Measurements from ENCODE around the gene NARF. TPM values are rescaled to one million over a fixed set of nuclear protein-coding genes. Genes with fewer than 3 reads are reported as not detected.
A peak's percentile ranks its signal among the peaks of the same experiment; 100 is the strongest.

The NARF gene
- total and polyA plus RNA-seq, 7 experiments from 2014 or later = 59.8 to 188 (median 82.0) TPM

GRCh38 chr17:82416771-82417170 lies 41.8 kb upstream of the NARF start:
- Mint-ChIP-seq H3K4me1 (peaks cover 25 to 43% (median 31%) of the 10 kb centered on the region in 7 donors), H3K9me3 (no peaks in the 10 kb centered on the region), H3K4me3 (no peak overlapping the region), H3K27ac (no peak overlapping the region), H3K27me3 (no peaks in the 10 kb centered on the region), H3K36me3 (peaks cover 4 to 34% (median 23%) of the 10 kb centered on the region in 5 donors)
- DNase-seq = no peak
- POLR2A ChIA-PET = interaction anchor here (0.7 to 3.2 kb wide), 6 partner anchors 16 to 187 kb away, joined by 3 to 17 read pairs (median 4); partner anchors contain the start of genes FOXK2 and NARF
- Histone ChIP-seq H3K27me3 (ENCODE audit: control insufficient read depth in 2 of 2, insufficient read depth in 2 of 2, low read length in 2 of 2) (no peaks in the 10 kb centered on the region), H3K4me3 (ENCODE audit: low read length) (no peak overlapping the region), H3K36me3 (ENCODE audit: control insufficient read depth in 2 of 3, insufficient read depth in 3 of 3, low read length in 3 of 3) (peaks cover 0 to 23% (median 4%) of the 10 kb centered on the region in 3 experiments), H3K4me1 (ENCODE audit: control insufficient read depth in 2 of 2, insufficient read depth in 2 of 2, low read length in 2 of 2) (peaks cover 5 to 20% of the 10 kb centered on the region in 2 donors), H3K27ac (ENCODE audit: low read depth, low read length) (no peak overlapping the region), H3K9me3 (ENCODE audit: control insufficient read depth in 2 of 3, low read length in 3 of 3) (no peaks in the 10 kb centered on the region)
- no peak for ATAC-seq
- intact Hi-C loops (cut with micrococcal nuclease) = loop anchor here (5.0 kb wide), 2 partner anchors 119 to 394 kb away; partner anchors contain the start of genes CENPX (in 1 of the 2) and LRRC45 (in 1 of the 2)
- CTCF ChIA-PET = interaction anchor here (0.6 to 0.7 kb wide), 2 partner anchors 118 to 134 kb away, joined by 3 read pairs; no protein-coding TSS in a partner anchor

GRCh38 chr17:82418001-82418986 lies 40.2 kb upstream of the NARF start, which contains the start of the genes HEXD and OGFOD3:
TSS of gene HEXD (plus strand) at chr17:82418347. CDS start at chr17:82419800, 1,453 bp downstream.
TSS of gene OGFOD3 (minus strand) at chr17:82418586. CDS start at chr17:82418485, 101 bp downstream.
- intact Hi-C loops (cut with micrococcal nuclease) = loop anchor here (1.0 to 5.0 kb wide), 12 partner anchors 32 to 396 kb away; partner anchors contain the start of genes LRRC45 (in 2 of the 2), NARF (in 2 of the 2), CENPX (in 1 of the 2) and CYBC1 (in 1 of the 2)
- H3K27me3 Mint-ChIP-seq = no peaks in the 10 kb centered on the region
- no peaks in the 10 kb centered on the region for H3K27me3 ChIP-seq (ENCODE audit: control insufficient read depth in 2 of 2, insufficient read depth in 2 of 2, low read length in 2 of 2)
- no peaks in the 10 kb centered on the region for H3K9me3 ChIP-seq (ENCODE audit: control insufficient read depth in 2 of 3, low read length in 3 of 3)
- peak within 1 kb of the TSS; percentile 78 to 89 (median 84) for H3K4me3 Mint-ChIP-seq
- peaks cover 5 to 20% of the 10 kb centered on the region in 2 donors for H3K4me1 ChIP-seq (ENCODE audit: control insufficient read depth in 2 of 2, insufficient read depth in 2 of 2, low read length in 2 of 2)
- ATAC-seq (peak; percentile 94), DNase-seq (peak; percentile 78 to 96 (median 92))
- POLR2A ChIA-PET = interaction anchor here (0.6 to 3.2 kb wide), 14 partner anchors 9 to 189 kb away, joined by 3 to 19 read pairs (median 4); partner anchors contain the start of genes FOXK2 and NARF
- CTCF ChIA-PET = interaction anchor here (0.6 kb wide), 2 partner anchors 255 to 458 kb away, joined by 3 to 4 read pairs; no protein-coding TSS in a partner anchor
- H3K4me1 Mint-ChIP-seq = peaks cover 23 to 42% (median 31%) of the 10 kb centered on the region in 7 donors
- H3K36me3 ChIP-seq (ENCODE audit: control insufficient read depth in 2 of 3, insufficient read depth in 3 of 3, low read length in 3 of 3) = peaks cover 0 to 20% (median 4%) of the 10 kb centered on the region in 3 experiments
- peak within 1 kb of the TSS; percentile 80 to 92 (median 86) for H3K27ac Mint-ChIP-seq
- peaks cover 0 to 3% (median 0%) of the 10 kb centered on the region in 11 donors for H3K9me3 Mint-ChIP-seq
- H3K4me3 ChIP-seq (ENCODE audit: low read length) = peak within 1 kb of the TSS; percentile 89
- peaks cover 4 to 40% (median 32%) of the 10 kb centered on the region in 5 donors for H3K36me3 Mint-ChIP-seq
- H3K27ac ChIP-seq (ENCODE audit: low read depth, low read length) = peak within 1 kb of the TSS; percentile 94

GRCh38 chr17:82419540-82419939 lies 39.0 kb upstream of the NARF start:
- intact Hi-C loops (cut with micrococcal nuclease) = loop anchor here (1.0 to 5.0 kb wide), 7 partner anchors 30 to 397 kb away; partner anchors contain the start of genes CENPX (in 1 of the 2), LRRC45 (in 1 of the 2) and TBCD (in 1 of the 2)

GRCh38 chr17:82424001-82424862 lies 34.3 kb upstream of the NARF start:
- H3K4me1 Mint-ChIP-seq = peaks cover 19 to 32% (median 25%) of the 10 kb centered on the region in 7 donors
- Histone ChIP-seq H3K4me3 (ENCODE audit: low read length) (no peak overlapping the region), H3K9me3 (ENCODE audit: control insufficient read depth in 2 of 3, low read length in 3 of 3) (no peaks in the 10 kb centered on the region), H3K4me1 (ENCODE audit: control insufficient read depth in 2 of 2, insufficient read depth in 2 of 2, low read length in 2 of 2) (peaks cover 0 to 8% of the 10 kb centered on the region in 2 donors), H3K27me3 (ENCODE audit: control insufficient read depth in 2 of 2, insufficient read depth in 2 of 2, low read length in 2 of 2) (no peaks in the 10 kb centered on the region), H3K27ac (ENCODE audit: low read depth, low read length) (no peak overlapping the region), H3K36me3 (ENCODE audit: control insufficient read depth in 2 of 3, insufficient read depth in 3 of 3, low read length in 3 of 3) (peaks cover 0 to 14% (median 4%) of the 10 kb centered on the region in 3 experiments)
- peak overlapping the region in 4 of 9 donors; percentile 24 to 52 (median 44) for H3K27ac Mint-ChIP-seq
- peaks cover 0 to 3% (median 0%) of the 10 kb centered on the region in 11 donors for H3K9me3 Mint-ChIP-seq
- intact Hi-C loops (cut with micrococcal nuclease) = no loop called here
- ChIA-PET POLR2A (no interaction called here), CTCF (no interaction called here)
- H3K36me3 Mint-ChIP-seq = peaks cover 4 to 43% (median 29%) of the 10 kb centered on the region in 5 donors
- ATAC-seq (peak; percentile 67), DNase-seq (peak; percentile 25 to 51 (median 41))
- no peak overlapping the region for H3K4me3 Mint-ChIP-seq
- no peaks in the 10 kb centered on the region for H3K27me3 Mint-ChIP-seq

More at GRCh38 chr17:82419540-82419939, 39.0 kb upstream of the NARF start:
- H3K9me3 Mint-ChIP-seq = peaks cover 0 to 3% (median 0%) of the 10 kb centered on the region in 11 donors
- H3K4me1 Mint-ChIP-seq = peaks cover 19 to 44% (median 29%) of the 10 kb centered on the region in 7 donors
- peak overlapping the region; percentile 94 for H3K27ac ChIP-seq (ENCODE audit: low read depth, low read length)
- H3K4me3 Mint-ChIP-seq = peak overlapping the region; percentile 78 to 89 (median 84)
- H3K4me1 ChIP-seq (ENCODE audit: control insufficient read depth in 2 of 2, insufficient read depth in 2 of 2, low read length in 2 of 2) = peaks cover 5 to 15% of the 10 kb centered on the region in 2 donors
- H3K27me3 ChIP-seq (ENCODE audit: control insufficient read depth in 2 of 2, insufficient read depth in 2 of 2, low read length in 2 of 2) = no peaks in the 10 kb centered on the region
- POLR2A ChIA-PET = interaction anchor here (0.7 to 3.2 kb wide), 10 partner anchors 8 to 122 kb away, joined by 3 to 19 read pairs (median 5); partner anchors contain the start of genes FOXK2 and NARF
- no peaks in the 10 kb centered on the region for H3K27me3 Mint-ChIP-seq
- H3K9me3 ChIP-seq (ENCODE audit: control insufficient read depth in 2 of 3, low read length in 3 of 3) = no peaks in the 10 kb centered on the region
- H3K36me3 Mint-ChIP-seq = peaks cover 4 to 37% (median 31%) of the 10 kb centered on the region in 5 donors
- H3K4me3 ChIP-seq (ENCODE audit: low read length) = peak overlapping the region; percentile 89
- peak overlapping the region; percentile 80 to 92 (median 86) for H3K27ac Mint-ChIP-seq
- peaks cover 0 to 13% (median 4%) of the 10 kb centered on the region in 3 experiments for H3K36me3 ChIP-seq (ENCODE audit: control insufficient read depth in 2 of 3, insufficient read depth in 3 of 3, low read length in 3 of 3)
- ATAC-seq (no peak), DNase-seq (peak in 2 of 9 donors; percentile 22 to 30)
- CTCF ChIA-PET = interaction anchor here (0.6 to 0.9 kb wide), 2 partner anchors 74 to 444 kb away, joined by 3 read pairs; no protein-coding TSS in a partner anchor

GRCh38 chr17:82424863-82425159 lies 33.7 kb upstream of the NARF start:
- intact Hi-C loops (cut with micrococcal nuclease) = no loop called here
- Mint-ChIP-seq H3K27me3 (no peaks in the 10 kb centered on the region), H3K36me3 (peaks cover 4 to 44% (median 33%) of the 10 kb centered on the region in 5 donors), H3K9me3 (peaks cover 0 to 3% (median 0%) of the 10 kb centered on the region in 11 donors), H3K4me3 (no peak overlapping the region), H3K4me1 (peaks cover 19 to 32% (median 25%) of the 10 kb centered on the region in 7 donors), H3K27ac (peak overlapping the region in 3 of 9 donors; percentile 37 to 52 (median 50))
- no peak overlapping the region for H3K4me3 ChIP-seq (ENCODE audit: low read length)
- peaks cover 0 to 17% (median 4%) of the 10 kb centered on the region in 3 experiments for H3K36me3 ChIP-seq (ENCODE audit: control insufficient read depth in 2 of 3, insufficient read depth in 3 of 3, low read length in 3 of 3)
- ChIA-PET POLR2A (no interaction called here), CTCF (no interaction called here)
- no peaks in the 10 kb centered on the region for H3K9me3 ChIP-seq (ENCODE audit: control insufficient read depth in 2 of 3, low read length in 3 of 3)
- H3K4me1 ChIP-seq (ENCODE audit: control insufficient read depth in 2 of 2, insufficient read depth in 2 of 2, low read length in 2 of 2) = peaks cover 0 to 6% of the 10 kb centered on the region in 2 donors
- DNase-seq (no peak), ATAC-seq (no peak)
- H3K27ac ChIP-seq (ENCODE audit: low read depth, low read length) = no peak overlapping the region
- no peaks in the 10 kb centered on the region for H3K27me3 ChIP-seq (ENCODE audit: control insufficient read depth in 2 of 2, insufficient read depth in 2 of 2, low read length in 2 of 2)
